ENCODE data around the gene ARID5B. TPM values are rescaled to one million over a fixed set of nuclear protein-coding genes. Genes with fewer than 3 reads are reported as not detected.

The ARID5B gene
- total RNA-seq, 1 experiment from 2014 or later = 15.7 TPM

GRCh38 chr10:61937631-61938351, 36.3 kb downstream of the ARID5B start:
- DNase-seq (ENCODE audit: low spot score) = peak; percentile 34

- peak; percentile 6 for DNase-seq (ENCODE audit: low spot score)
Measured at GRCh38 chr10:61939902-61940301, 38.4 kb downstream of the ARID5B start.

GRCh38 chr10:61941202-61941681, 39.7 kb downstream of the ARID5B start:
- DNase-seq (ENCODE audit: low spot score) = no peak

- DNase-seq (ENCODE audit: low spot score) = peak; percentile 53
Measured at GRCh38 chr10:61942604-61943461, 41.3 kb downstream of the ARID5B start.

GRCh38 chr10:61943674-61944378, 42.3 kb downstream of the ARID5B start:
- DNase-seq (ENCODE audit: low spot score) = peak; percentile 66

GRCh38 chr10:61944410-61945147, 43.1 kb downstream of the ARID5B start:
- no peak for DNase-seq (ENCODE audit: low spot score)

GRCh38 chr10:61949687-61950086, 48.2 kb downstream of the ARID5B start:
- no peak for DNase-seq (ENCODE audit: low spot score)

GRCh38 chr10:61950449-61951143, 49.1 kb downstream of the ARID5B start:
- DNase-seq (ENCODE audit: low spot score) = no peak

- no peak for DNase-seq (ENCODE audit: low spot score)
Measured at GRCh38 chr10:61951144-61951483, 49.6 kb downstream of the ARID5B start.

- no peak for DNase-seq (ENCODE audit: low spot score)
Measured at GRCh38 chr10:61952028-61952674, 50.7 kb downstream of the ARID5B start.

GRCh38 chr10:61953183-61953582, 51.7 kb downstream of the ARID5B start:
- DNase-seq (ENCODE audit: low spot score) = no peak

GRCh38 chr10:61957806-61958205, 56.3 kb downstream of the ARID5B start:
- no peak for DNase-seq (ENCODE audit: low spot score)

GRCh38 chr10:61958311-61958710, 56.8 kb downstream of the ARID5B start:
- DNase-seq (ENCODE audit: low spot score) = no peak

GRCh38 chr10:61958805-61959204, 57.3 kb downstream of the ARID5B start:
- DNase-seq (ENCODE audit: low spot score) = no peak

- no peak for DNase-seq (ENCODE audit: low spot score)
Measured at GRCh38 chr10:61959814-61960213, 58.3 kb downstream of the ARID5B start.

- DNase-seq (ENCODE audit: low spot score) = no peak
Measured at GRCh38 chr10:61960396-61961120, 59.1 kb downstream of the ARID5B start.

- DNase-seq (ENCODE audit: low spot score) = no peak
Measured at GRCh38 chr10:61961278-61961677, 59.8 kb downstream of the ARID5B start.

GRCh38 chr10:61962971-61963370, 61.5 kb downstream of the ARID5B start:
- no peak for DNase-seq (ENCODE audit: low spot score)

- DNase-seq (ENCODE audit: low spot score) = no peak
Measured at GRCh38 chr10:61963669-61964058, 62.2 kb downstream of the ARID5B start.

All from H4 (cell line).